HepG2 (cell line): ENCODE results near the gene RTEL1. TPM values are rescaled to one million over a fixed set of nuclear protein-coding genes. Genes with fewer than 3 reads are reported as not detected.

Experiments
- ARNT2 ChIP-seq: sonication (generic); formaldehyde crosslinking; IDR thresholded peaks from 2 replicates; pipeline ENCODE4 v1.8.0; 2022; ENCODE audit warnings: mild to moderate bottlenecking, low read depth, missing genetic modification reagents, moderate library complexity
- CTCF ChIP-seq: sonication (generic); formaldehyde crosslinking; IDR thresholded peaks from 2 replicates; pipeline ENCODE4 v1.5.0; 2020; ENCODE audit warnings: mild to moderate bottlenecking, missing genetic modification reagents, moderate library complexity
- DDIT3 ChIP-seq: sonication (generic); formaldehyde crosslinking; IDR thresholded peaks from 2 replicates; pipeline ENCODE4 v1.4.0; 2020; ENCODE audit warnings: mild to moderate bottlenecking, missing genetic modification reagents
- HNRNPUL1 ChIP-seq: fragments of 200-400 bp; formaldehyde crosslinking; IDR thresholded peaks from 2 replicates; pipeline ENCODE4 v1.6.1; 2017; ENCODE audit warnings: low read depth, mild to moderate bottlenecking, low read length, moderate library complexity
- NFKBIZ ChIP-seq: IDR thresholded peaks from 2 replicates; pipeline ENCODE4 v1.6.1; 2018; ENCODE audit warnings: missing genetic modification reagents, missing compliant biosample characterization
- PRDM15 ChIP-seq: sonication (generic); formaldehyde crosslinking; IDR thresholded peaks from 2 replicates; pipeline ENCODE4 v1.4.0; 2020; ENCODE audit warnings: missing genetic modification reagents
- PRPF4 ChIP-seq: fragments of 200-400 bp; formaldehyde crosslinking; IDR thresholded peaks from 2 replicates; pipeline ENCODE4 v1.6.1; 2016; ENCODE audit warnings: low read length, low read depth; ENCODE audit not compliant: poor library complexity, severe bottlenecking
- RFX5 ChIP-seq: IDR thresholded peaks from 2 replicates; pipeline ENCODE4 v1.6.1; 2011; ENCODE audit warnings: low read depth, low read length, improper control_type of control experiment
- SALL2 ChIP-seq: sonication (generic); formaldehyde crosslinking; IDR thresholded peaks from 2 replicates; pipeline ENCODE4 v1.8.1; 2023; ENCODE audit warnings: mild to moderate bottlenecking, missing genetic modification reagents, inconsistent platforms
- SP140L ChIP-seq: sonication (generic); formaldehyde crosslinking; IDR thresholded peaks from 2 replicates; pipeline ENCODE4 v1.4.0; 2020; ENCODE audit warnings: missing genetic modification reagents, borderline replicate concordance
- TOPORS ChIP-seq: sonication (generic); formaldehyde crosslinking; IDR thresholded peaks from 2 replicates; pipeline ENCODE4 v1.8.0; 2023; ENCODE audit warnings: mild to moderate bottlenecking, missing genetic modification reagents
- ZBTB7B ChIP-seq: sonication (generic); formaldehyde crosslinking; IDR thresholded peaks from 2 replicates; pipeline ENCODE4 v1.4.0; 2020; ENCODE audit warnings: missing genetic modification reagents
- ZNF12 ChIP-seq: sonication (generic); formaldehyde crosslinking; IDR thresholded peaks from 2 replicates; pipeline ENCODE4 v1.5.0; 2020; ENCODE audit warnings: missing genetic modification reagents
- ZNF235 ChIP-seq: sonication (generic); formaldehyde crosslinking; IDR thresholded peaks from 2 replicates; pipeline ENCODE4 v1.8.1; 2023; ENCODE audit warnings: mild to moderate bottlenecking, missing genetic modification reagents, borderline replicate concordance
- ZNF33A ChIP-seq: sonication (generic); formaldehyde crosslinking; IDR thresholded peaks from 2 replicates; pipeline ENCODE4 v1.5.1; 2020; ENCODE audit warnings: missing genetic modification reagents, mild to moderate bottlenecking, moderate library complexity, borderline replicate concordance
- ZNF460 ChIP-seq: sonication (generic); formaldehyde crosslinking; IDR thresholded peaks from 2 replicates; pipeline ENCODE4 v1.5.1; 2020; ENCODE audit warnings: missing genetic modification reagents, mild to moderate bottlenecking, borderline replicate concordance
- ZNF552 ChIP-seq: sonication (generic); formaldehyde crosslinking; IDR thresholded peaks from 2 replicates; pipeline ENCODE4 v1.9.0; 2022; ENCODE audit warnings: missing genetic modification reagents, mild to moderate bottlenecking, borderline replicate concordance
- ZNF562 ChIP-seq: sonication (generic); formaldehyde crosslinking; IDR thresholded peaks from 2 replicates; pipeline ENCODE4 v1.8.0; 2022; ENCODE audit warnings: missing genetic modification reagents, borderline replicate concordance
- ZNF567 ChIP-seq: sonication (generic); formaldehyde crosslinking; IDR thresholded peaks from 2 replicates; pipeline ENCODE4 v1.8.1; 2023; ENCODE audit warnings: mild to moderate bottlenecking, missing genetic modification reagents, borderline replicate concordance
- ZNF766 ChIP-seq: sonication (generic); formaldehyde crosslinking; IDR thresholded peaks from 2 replicates; pipeline ENCODE4 v1.5.0; 2020; ENCODE audit warnings: missing genetic modification reagents, borderline replicate concordance
- ZNF800 ChIP-seq: sonication (generic); formaldehyde crosslinking; IDR thresholded peaks from 2 replicates; pipeline ENCODE4 v1.4.0; 2020; ENCODE audit warnings: missing genetic modification reagents
- ZNF83 ChIP-seq: sonication (generic); formaldehyde crosslinking; IDR thresholded peaks from 2 replicates; pipeline ENCODE4 v1.4.0; 2020; ENCODE audit warnings: missing genetic modification reagents, mild to moderate bottlenecking, borderline replicate concordance
- polyA plus RNA-seq, 8 experiments: library from polyadenylated mRNA; depleted of rRNA in 3 of 8; stranded (reverse) in 7 of 8; unstranded in 1 of 8; fragments of >200 nt; fragmentation: Illumina TruSeq in 4 of 8; extraction: Trizol in 4 of 8; gene quantifications; 2 replicates each; pipeline versions ENCODE4 v1.2.1 to v1.2.3, GENCODE V29; 2011 to 2016; ENCODE audit warnings: low read depth in 4 of 8, missing spikeins in 1 of 8, mixed read lengths in 1 of 8; ENCODE audit not compliant: insufficient read depth in 1 of 8
- total RNA-seq, 5 experiments: library from RNA; depleted of rRNA; stranded (reverse); fragments of >200 nt; fragmentation: Illumina TruSeq; extraction: Trizol; gene quantifications; 2 replicates each; pipeline ENCODE4 v1.2.3, GENCODE V29; 2016; ENCODE audit warnings: low read depth in 1 of 5

RTEL1 gene
- total and polyA plus RNA-seq, 2 of the 13 experiments (the other 11 are each of a cell fraction or from before 2014, with no cell fraction given): 21.8 to 36.4 TPM

DNA sequence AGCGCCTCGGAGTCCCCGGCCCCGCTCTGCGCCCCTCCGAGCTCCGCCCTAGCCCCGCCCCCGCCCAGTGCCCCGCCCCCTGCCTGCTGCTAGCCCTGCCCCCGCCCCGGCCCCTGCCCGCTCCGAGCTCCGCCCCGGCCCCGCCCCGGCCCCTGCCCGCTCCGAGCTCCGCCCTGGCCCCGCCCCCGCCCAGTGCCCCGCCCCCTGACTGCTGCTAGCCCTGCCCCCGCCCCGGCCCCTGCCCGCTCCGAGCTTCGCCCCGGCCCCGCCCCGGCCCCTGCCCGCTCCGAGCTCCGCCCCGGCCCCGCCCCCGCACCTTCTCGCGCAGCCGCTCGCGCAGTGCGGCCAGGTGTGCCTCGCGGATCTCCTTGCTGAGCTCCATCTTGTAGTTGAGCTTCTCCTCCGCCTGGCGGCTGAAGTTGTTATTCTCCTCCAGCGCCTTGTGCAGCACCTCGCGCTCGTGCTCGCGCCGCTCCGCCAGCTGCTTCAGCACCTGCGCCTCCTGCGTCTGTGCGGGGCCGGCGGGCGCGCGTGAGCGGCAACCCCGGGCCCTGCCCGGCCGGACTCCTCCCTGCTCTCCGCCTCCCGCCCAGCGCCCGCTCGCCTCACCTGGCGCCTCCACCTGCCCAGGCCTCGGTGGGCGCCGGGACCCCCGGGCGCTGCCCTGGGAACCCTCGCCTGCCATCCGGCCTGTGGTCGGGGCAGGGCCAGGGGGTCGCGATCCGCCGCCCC lies 16.2 kb upstream of the RTEL1 start (continued):
- TF ChIP-seq ZNF235 (peak; percentile 41; the same call in 1 of the 2 replicates), NFKBIZ (CRISPR knock-in tag) (no peak), ZNF766 (CRISPR knock-in tag) (0 out of 2 replicates have a peak, but pooled peaks have one; percentile 28), ZNF800 (CRISPR knock-in tag) (peak; percentile 55; the same call in 1 of the 2 replicates), ZNF33A (CRISPR knock-in tag) (no peak), PRDM15 (CRISPR knock-in tag) (no peak), PRPF4 (no peak), TOPORS (CRISPR knock-in tag) (no peak), RFX5 (no peak), CTCF (peak; percentile 74), ZBTB7B (CRISPR knock-in tag) (0 out of 2 replicates have a peak, but pooled peaks have one; percentile 34), DDIT3 (CRISPR knock-in tag) (no peak), ZNF562 (CRISPR knock-in tag) (no peak), ZNF567 (no peak), ZNF552 (CRISPR knock-in tag) (no peak), SALL2 (no peak), ZNF83 (CRISPR knock-in tag) (no peak), ZNF12 (CRISPR knock-in tag) (peak; percentile 76), ARNT2 (no peak; the same call in 1 of the 2 replicates), ZNF460 (CRISPR knock-in tag) (no peak), HNRNPUL1 (no peak), SP140L (CRISPR knock-in tag) (no peak)
